Esophagus squamous epithelium (tissue), 5 donors: ENCODE data around the gene RAB35. TPM values are rescaled to one million over a fixed set of nuclear protein-coding genes. Genes with fewer than 3 reads are reported as not detected.

Experiments
- DNase-seq: peaks from one replicate; lab custom pipeline; 2025; lab: John Stamatoyannopoulos, UW
- H3K27ac ChIP-seq, 4 donors: fragments of 200-600 bp; sonication (generic); one replicate each; pipeline ENCODE4 v1.5.1; 2016 to 2019; ENCODE audit warnings: mild to moderate bottlenecking in 1 of 4
- H3K27me3 ChIP-seq, 4 donors: fragments of 200-600 bp; sonication (generic); 1 replicate in 3 of 4; 2 replicates in 1 of 4; pipeline versions ENCODE4 v1.5.1 to v1.6.0; 2017 to 2021; ENCODE audit warnings: antibody characterized with exemption in 1 of 4
- H3K36me3 ChIP-seq, 3 donors: fragments of 200-600 bp; sonication (generic); one replicate each; pipeline ENCODE4 v1.5.1; 2016 to 2019
- H3K4me1 ChIP-seq, 3 donors: fragments of 200-600 bp; sonication (generic); one replicate each; pipeline ENCODE4 v1.5.1; 2017 to 2019
- H3K4me3 ChIP-seq, 4 donors: fragments of 200-600 bp; sonication (generic); 1 replicate in 3 of 4; 2 replicates in 1 of 4; pipeline ENCODE4 v1.5.1; 2016 to 2019; ENCODE audit warnings: mild to moderate bottlenecking in 2 of 4, moderate library complexity in 1 of 4
- H3K9me3 ChIP-seq, 3 donors: fragments of 200-600 bp; sonication (generic); one replicate each; pipeline ENCODE4 v1.5.1; 2016 to 2019
- POLR2A ChIP-seq, 4 donors: fragments of 450-650 bp; IDR thresholded peaks; one replicate each; pipeline ENCODE4 v1.6.1; 2017; ENCODE audit warnings: antibody characterized with exemption in 4 of 4, mild to moderate bottlenecking in 4 of 4, moderate library complexity in 3 of 4
- WGBS, 2 donors: methylation state at CpG; one replicate each; pipeline ENCODE4 v1.1.5; 2018; 5-methylcytosine and 5-hydroxymethylcytosine counted together
- intact Hi-C: fragments of 100-400 bp; cut with DNase I; formaldehyde crosslinking; loops from one replicate; pipeline ENCODE4 v1.15.0; 2022
- total RNA-seq, 4 donors: library from RNA; depleted of rRNA; stranded (reverse); fragments of >200 nt; gene quantifications; one replicate each; pipeline ENCODE4 v1.1.0, GENCODE V29; 2016
- TF ChIP-seq, protein P1 (sequence below), 6 experiments: fragments of 450-650 bp in 4 of 6; fragments of 200-600 bp in 2 of 6; sonication (generic) in 2 of 6; IDR thresholded peaks; one replicate each; pipeline ENCODE4 v1.5.1; 2016 to 2019; ENCODE audit warnings: antibody characterized with exemption in 6 of 6, mild to moderate bottlenecking in 4 of 6, moderate library complexity in 4 of 6
- donor health status: DM: yes; HTN: yes; CAD: no.

RAB35 gene
- total RNA-seq, 4 donors from 2014 or later, result 25.8 to 38.9 (median 32.0) TPM

DNA sequence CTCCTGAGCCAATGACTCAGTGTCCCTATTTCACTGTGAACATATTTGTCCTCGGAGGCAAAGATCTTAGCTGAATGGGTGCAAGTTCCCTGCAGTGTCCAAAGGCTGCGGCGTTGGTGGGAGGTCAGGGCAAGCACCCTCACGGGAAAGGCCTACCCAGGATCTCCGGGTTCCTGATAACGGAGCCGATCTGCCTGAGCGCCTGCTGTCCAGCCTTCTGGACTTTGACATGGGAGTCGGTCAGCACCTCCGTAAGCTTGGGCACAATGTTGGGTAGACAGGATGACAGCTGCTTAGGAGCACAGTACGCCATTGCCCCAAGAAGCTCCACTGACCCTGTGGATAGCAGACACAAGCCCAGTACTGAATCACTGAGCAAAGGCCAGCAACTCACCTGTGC lies 31.5 kb upstream of the RAB35 start:
- WGBS, 2 donors, result 89 to 93% methylated on average over 5 to 8 of the region's 11 CpGs
- TF ChIP-seq, protein P1, sequence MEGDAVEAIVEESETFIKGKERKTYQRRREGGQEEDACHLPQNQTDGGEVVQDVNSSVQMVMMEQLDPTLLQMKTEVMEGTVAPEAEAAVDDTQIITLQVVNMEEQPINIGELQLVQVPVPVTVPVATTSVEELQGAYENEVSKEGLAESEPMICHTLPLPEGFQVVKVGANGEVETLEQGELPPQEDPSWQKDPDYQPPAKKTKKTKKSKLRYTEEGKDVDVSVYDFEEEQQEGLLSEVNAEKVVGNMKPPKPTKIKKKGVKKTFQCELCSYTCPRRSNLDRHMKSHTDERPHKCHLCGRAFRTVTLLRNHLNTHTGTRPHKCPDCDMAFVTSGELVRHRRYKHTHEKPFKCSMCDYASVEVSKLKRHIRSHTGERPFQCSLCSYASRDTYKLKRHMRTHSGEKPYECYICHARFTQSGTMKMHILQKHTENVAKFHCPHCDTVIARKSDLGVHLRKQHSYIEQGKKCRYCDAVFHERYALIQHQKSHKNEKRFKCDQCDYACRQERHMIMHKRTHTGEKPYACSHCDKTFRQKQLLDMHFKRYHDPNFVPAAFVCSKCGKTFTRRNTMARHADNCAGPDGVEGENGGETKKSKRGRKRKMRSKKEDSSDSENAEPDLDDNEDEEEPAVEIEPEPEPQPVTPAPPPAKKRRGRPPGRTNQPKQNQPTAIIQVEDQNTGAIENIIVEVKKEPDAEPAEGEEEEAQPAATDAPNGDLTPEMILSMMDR (IDR thresholded peaks at IDR 0.05), result no peak
- no peak for TF ChIP-seq POLR2A (IDR thresholded peaks at IDR 0.05)
- H3K36me3 ChIP-seq, result peaks cover 40 to 99% (median 67%) of the 10 kb centered on the region in 3 donors
- no peaks in the 10 kb centered on the region for H3K9me3 ChIP-seq
- intact Hi-C loops, result no loop called here
- no peaks in the 10 kb centered on the region for H3K27me3 ChIP-seq
- H3K4me3 ChIP-seq, result no peak overlapping the region
- DNase-seq, result no peak
- H3K27ac ChIP-seq, result no peak overlapping the region
- H3K4me1 ChIP-seq, result no peaks in the 10 kb centered on the region

GRCh38 chr12:120145164-120145563 lies 28.6 kb upstream of the RAB35 start:
- H3K27me3 ChIP-seq, result no peaks in the 10 kb centered on the region
- no peaks in the 10 kb centered on the region for H3K4me1 ChIP-seq
- intact Hi-C loops, result no loop called here
- H3K9me3 ChIP-seq, result no peaks in the 10 kb centered on the region
- H3K4me3 ChIP-seq, result no peak overlapping the region
- TF ChIP-seq, protein P1 (IDR thresholded peaks at IDR 0.05), result no peak
- TF ChIP-seq POLR2A (IDR thresholded peaks at IDR 0.05), result no peak
- no peak for DNase-seq
- WGBS, 2 donors, result 97 to 100% methylated on average over 1 to 5 of the region's 8 CpGs
- no peak overlapping the region for H3K27ac ChIP-seq
- peaks cover 59 to 100% (median 80%) of the 10 kb centered on the region in 3 donors for H3K36me3 ChIP-seq

DNA sequence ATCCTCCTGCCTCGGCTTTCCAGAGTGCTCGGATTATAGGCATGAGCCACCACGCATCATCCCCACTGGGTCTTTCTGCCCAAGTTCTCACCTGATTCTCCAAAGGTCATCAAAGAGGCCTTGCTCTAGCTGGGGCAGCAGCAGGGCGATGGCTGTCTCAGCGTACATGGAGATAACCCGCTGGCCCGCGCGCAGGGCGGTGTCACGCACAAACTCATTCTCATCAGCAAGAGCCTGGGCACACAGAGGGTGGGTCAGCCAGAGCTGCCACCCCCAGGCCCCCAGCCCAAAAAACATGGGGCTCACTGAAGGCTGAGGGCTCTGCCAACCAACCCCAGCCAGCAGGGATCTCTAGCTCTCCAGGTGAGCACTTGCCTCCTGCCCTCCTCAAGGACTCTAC lies 27.7 kb upstream of the RAB35 start:
- no peak for TF ChIP-seq POLR2A (IDR thresholded peaks at IDR 0.05)
- TF ChIP-seq, protein P1 (IDR thresholded peaks at IDR 0.05), result no peak
- H3K4me3 ChIP-seq, result no peak overlapping the region
- WGBS, 2 donors, result 82 to 94% methylated on average over 2 to 11 of the region's 11 CpGs
- no peaks in the 10 kb centered on the region for H3K27me3 ChIP-seq
- intact Hi-C loops, result no loop called here
- no peak for DNase-seq
- no peaks in the 10 kb centered on the region for H3K4me1 ChIP-seq
- no peak overlapping the region for H3K27ac ChIP-seq
- peaks cover 53 to 100% (median 74%) of the 10 kb centered on the region in 3 donors for H3K36me3 ChIP-seq
- no peaks in the 10 kb centered on the region for H3K9me3 ChIP-seq

- TF ChIP-seq, protein P1 (IDR thresholded peaks at IDR 0.05), result no peak
- no peak for TF ChIP-seq POLR2A (IDR thresholded peaks at IDR 0.05)
- H3K9me3 ChIP-seq, result no peaks in the 10 kb centered on the region
- no peaks in the 10 kb centered on the region for H3K27me3 ChIP-seq
- no peaks in the 10 kb centered on the region for H3K4me1 ChIP-seq
- intact Hi-C loops, result no loop called here
- DNase-seq, result no peak
- no peak overlapping the region for H3K4me3 ChIP-seq
- 91 to 99% methylated on average over 9 to 14 of the region's 14 CpGs for WGBS, 2 donors
- no peak overlapping the region for H3K27ac ChIP-seq
- peaks cover 58 to 100% (median 73%) of the 10 kb centered on the region in 3 donors for H3K36me3 ChIP-seq
These were observed 25.8 kb upstream of the RAB35 start for GRCh38 chr12:120142231-120142877.

DNA sequence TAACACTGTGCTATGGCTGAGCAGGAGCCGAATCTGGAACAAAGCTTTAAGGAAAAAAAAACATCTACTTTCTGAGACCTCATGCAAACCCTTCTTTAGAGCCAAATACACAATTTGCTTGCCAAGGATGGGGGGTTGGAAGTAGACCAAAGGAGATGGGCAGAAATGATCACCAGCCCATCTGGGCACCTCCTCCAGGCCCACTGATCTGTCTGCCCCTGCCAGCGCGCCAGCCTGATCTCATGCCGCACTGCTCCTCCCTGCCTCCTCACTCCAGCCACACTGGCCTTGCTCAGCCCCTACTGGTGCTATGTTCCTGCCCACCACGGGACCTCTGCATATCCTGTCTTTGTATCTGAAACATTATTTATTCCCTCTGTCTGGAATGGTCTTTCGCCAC lies 24.8 kb upstream of the RAB35 start:
- H3K27ac ChIP-seq, result no peak overlapping the region
- no peak for DNase-seq
- intact Hi-C loops, result no loop called here
- WGBS, 2 donors, result 95% methylated on average over 6 of the region's 6 CpGs
- H3K4me3 ChIP-seq, result no peak overlapping the region
- no peaks in the 10 kb centered on the region for H3K9me3 ChIP-seq
- H3K36me3 ChIP-seq, result peaks cover 58 to 100% (median 75%) of the 10 kb centered on the region in 3 donors
- TF ChIP-seq, protein P1 (IDR thresholded peaks at IDR 0.05), result no peak
- TF ChIP-seq POLR2A (IDR thresholded peaks at IDR 0.05), result no peak
- H3K4me1 ChIP-seq, result no peaks in the 10 kb centered on the region
- no peaks in the 10 kb centered on the region for H3K27me3 ChIP-seq
